ENCODE measurements around the gene FAXDC2. TPM values are rescaled to one million over a fixed set of nuclear protein-coding genes. Genes with fewer than 3 reads are reported as not detected.

The FAXDC2 gene, protein sequence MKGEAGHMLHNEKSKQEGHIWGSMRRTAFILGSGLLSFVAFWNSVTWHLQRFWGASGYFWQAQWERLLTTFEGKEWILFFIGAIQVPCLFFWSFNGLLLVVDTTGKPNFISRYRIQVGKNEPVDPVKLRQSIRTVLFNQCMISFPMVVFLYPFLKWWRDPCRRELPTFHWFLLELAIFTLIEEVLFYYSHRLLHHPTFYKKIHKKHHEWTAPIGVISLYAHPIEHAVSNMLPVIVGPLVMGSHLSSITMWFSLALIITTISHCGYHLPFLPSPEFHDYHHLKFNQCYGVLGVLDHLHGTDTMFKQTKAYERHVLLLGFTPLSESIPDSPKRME
- 3.3 and 4.5 TPM in 2 replicates for total RNA-seq

DNA sequence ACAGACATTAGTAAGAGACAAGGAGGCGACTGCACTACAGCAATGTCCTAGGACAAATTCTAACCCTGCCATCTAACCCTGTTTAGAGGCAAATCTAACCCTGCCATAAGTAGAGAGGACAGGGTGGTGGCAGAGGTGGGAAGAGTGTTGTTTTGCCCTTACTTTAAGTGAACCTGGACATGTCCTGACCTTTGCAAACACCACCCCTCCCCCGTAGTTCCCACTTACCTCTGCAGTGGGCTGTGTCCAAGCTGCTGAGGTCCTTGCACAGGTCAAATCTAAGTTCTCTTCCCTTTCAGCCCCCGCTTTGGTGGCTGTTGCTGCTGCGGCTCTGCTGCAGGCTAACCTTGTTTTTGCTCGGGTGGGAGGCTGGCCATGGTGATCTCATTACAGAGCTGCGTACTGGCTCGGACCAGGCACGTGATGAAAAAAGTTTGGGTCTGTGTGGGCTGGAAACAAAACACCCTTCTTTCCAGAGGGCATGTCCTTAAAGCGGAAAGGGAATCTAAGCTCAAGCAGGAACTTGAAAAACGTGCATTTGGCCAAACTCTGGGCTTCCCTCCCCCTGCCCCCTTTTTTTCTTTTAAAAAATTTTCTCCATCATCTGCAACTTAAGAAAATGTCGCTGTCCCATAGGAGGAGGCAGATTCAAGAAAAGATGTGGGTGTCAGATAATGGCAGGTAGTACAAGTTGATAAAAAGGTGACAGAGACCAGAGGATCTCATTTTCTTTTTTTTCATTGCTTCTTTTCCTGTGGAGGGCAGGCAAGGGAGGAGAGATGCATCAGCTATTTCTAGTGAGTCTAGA lies at the start of gene FAXDC2:
TSS of gene FAXDC2 (minus strand) at position 349 of the 808 bp plus-strand sequence. CDS start 12,425 bp downstream, outside the sequence.

GRCh38 chr5:154858297-154858971 lies 8.0 kb upstream of the FAXDC2 start, which contains the start of gene CNOT8:
Gene CNOT8 (plus strand): TSS chr5:154858627. CDS start chr5:154863279, 4,652 bp downstream.

Other genes starting within 250 kb of the FAXDC2 start
- gene LARP1, start 95.2 kb downstream of the FAXDC2 start, total RNA-seq = 84.2 and 90.8 TPM in 2 replicates
- gene CNOT8, start 8.0 kb upstream of the FAXDC2 start, total RNA-seq = 49.9 and 59.3 TPM in 2 replicates
- 18.4 and 21.7 TPM in 2 replicates for gene GEMIN5, start 87.6 kb upstream of the FAXDC2 start, total RNA-seq
- gene MRPL22, start 90.5 kb upstream of the FAXDC2 start, total RNA-seq = 26.4 and 28.0 TPM in 2 replicates
- gene KIF4B, start 163.2 kb upstream of the FAXDC2 start, total RNA-seq = under 0.01 and 0.12 TPM in 2 replicates